HG03045 (cell line): ENCODE results near the gene CCDC171.
"Not testable (repeated sequence)": the region's sequence is repeated elsewhere in the genome, so short reads cannot be mapped to it uniquely, and the experiment has no call there.

Source experiments
- ATAC-seq: cut with Tn5 transposase; IDR thresholded peaks from one replicate; pipeline ENCODE4 v1.9.1; 2021; ENCODE audit warnings: mild to moderate bottlenecking, moderate library complexity; ENCODE audit not compliant: unreplicated experiment

Gene CCDC171

DNA sequence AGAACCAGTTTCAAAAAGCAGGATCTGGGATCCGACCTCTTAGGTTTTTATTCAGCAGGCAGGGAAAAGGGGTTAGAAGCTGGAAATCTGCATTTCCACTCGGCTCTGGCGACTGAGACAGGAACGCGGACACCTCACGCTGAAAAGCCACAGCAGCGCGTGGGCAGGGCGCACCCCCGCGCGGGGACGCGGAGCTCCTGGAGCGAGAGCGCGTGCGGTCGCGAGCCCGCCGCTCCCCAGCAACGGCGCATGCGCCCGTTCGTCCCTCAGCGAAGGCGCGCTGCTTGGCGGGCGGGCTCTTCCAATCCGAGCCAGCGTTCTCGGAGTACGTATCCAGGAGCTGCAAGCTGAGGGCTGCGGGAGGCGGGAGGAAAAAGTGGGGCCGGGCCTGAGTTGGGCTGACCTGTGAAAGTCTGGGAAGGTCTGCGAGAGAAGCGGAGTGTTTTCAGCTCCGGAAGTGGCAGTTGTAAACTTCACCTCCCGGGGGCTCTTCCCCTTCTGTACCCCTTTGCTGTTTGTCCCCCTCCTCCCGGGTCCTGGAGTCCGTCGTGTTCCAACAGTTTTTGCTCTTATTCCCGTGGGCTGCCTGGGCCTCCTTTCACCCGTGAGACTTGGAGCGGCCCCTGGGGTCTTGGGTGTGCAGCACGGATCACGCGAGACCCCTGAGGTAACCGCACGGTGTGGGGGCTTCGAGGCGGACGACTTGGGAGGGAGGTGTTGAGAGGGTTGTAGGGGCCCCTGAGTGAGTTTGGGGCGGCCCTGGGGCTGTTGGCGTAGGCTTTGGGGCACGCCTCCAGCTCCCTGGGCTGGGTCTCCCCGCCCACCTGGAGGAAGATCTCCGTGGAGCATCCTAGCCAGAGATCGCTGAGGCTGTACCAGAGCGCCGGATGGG, at the start of gene CCDC171:
TSS of gene CCDC171 (plus strand) at position 408 of the 892 bp plus-strand sequence. CDS start 11,046 bp downstream, outside the sequence.
- ATAC-seq, result peak; percentile 79

GRCh38 chr9:15505921-15506320, 46.9 kb upstream of the CCDC171 start:
- no peak for ATAC-seq

GRCh38 chr9:15509931-15510788, 42.7 kb upstream of the CCDC171 start:
- peak; percentile 55 for ATAC-seq

DNA sequence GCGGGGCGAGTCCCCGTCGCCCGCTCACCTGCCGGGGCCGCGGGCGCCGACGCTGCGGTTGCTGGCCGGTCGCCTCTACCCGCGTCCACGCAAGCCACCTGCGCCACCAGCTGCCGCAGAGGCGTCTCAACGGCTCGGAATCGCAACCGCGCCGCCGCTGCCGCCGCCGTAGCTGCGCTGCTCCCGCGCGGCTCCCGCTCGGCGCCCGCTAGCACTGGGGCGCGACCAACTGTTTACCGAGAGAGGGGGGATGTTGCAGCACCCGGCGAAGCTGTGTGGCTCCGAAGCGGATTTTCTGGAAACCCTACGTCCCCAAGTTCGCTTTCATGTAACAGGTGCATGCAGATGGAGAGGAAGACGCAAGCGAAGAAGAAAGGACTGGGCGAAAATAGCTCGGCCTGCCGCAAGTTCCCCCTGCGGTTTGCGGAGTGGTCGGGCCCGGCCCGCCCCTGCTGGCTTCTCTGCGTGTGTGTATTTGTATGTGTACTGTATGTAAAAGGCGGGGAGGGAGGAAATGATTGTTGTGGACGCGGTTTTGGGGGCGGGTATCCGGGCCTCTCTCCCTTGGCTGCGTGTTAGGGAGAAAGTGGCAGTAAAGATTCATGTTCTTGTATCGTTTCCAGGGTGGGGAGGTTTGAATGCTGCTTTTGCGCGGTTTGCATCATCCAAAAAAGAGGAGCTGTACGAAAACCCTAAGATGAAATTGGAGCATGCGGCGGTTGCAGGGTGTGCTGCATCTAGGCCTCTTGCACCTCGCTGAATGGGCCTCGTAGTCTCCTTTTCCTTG, 41.9 kb upstream of the CCDC171 start, which contains the start of gene PSIP1:
TSS of gene PSIP1 (minus strand) at position 182 of the 787 bp plus-strand sequence. CDS start 782 bp downstream, outside the sequence.
- peak; percentile 84 for ATAC-seq

- ATAC-seq, result no peak
Observed at GRCh38 chr9:15512204-15512603, 40.6 kb upstream of the CCDC171 start.

DNA sequence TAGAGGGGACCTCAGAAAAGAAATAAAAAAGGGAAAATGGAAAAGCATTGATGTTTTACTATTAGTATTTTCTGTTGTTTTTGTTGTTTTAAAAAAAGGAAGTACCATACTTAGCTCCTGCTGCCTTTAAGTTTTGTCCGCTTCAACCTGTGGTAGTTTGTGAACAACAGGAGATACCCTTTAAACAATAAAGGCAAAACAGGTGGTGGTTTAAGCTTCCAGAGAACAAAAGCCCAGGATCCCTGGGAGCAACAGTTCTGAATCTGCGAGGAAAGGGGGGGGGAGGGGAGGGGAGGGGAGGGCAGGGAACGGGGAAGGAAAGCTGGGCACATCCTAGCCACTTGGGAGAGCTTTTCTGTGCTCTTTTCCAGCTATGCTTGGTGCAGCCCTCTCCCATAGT, 40.0 kb upstream of the CCDC171 start:
- ATAC-seq, result no peak

DNA sequence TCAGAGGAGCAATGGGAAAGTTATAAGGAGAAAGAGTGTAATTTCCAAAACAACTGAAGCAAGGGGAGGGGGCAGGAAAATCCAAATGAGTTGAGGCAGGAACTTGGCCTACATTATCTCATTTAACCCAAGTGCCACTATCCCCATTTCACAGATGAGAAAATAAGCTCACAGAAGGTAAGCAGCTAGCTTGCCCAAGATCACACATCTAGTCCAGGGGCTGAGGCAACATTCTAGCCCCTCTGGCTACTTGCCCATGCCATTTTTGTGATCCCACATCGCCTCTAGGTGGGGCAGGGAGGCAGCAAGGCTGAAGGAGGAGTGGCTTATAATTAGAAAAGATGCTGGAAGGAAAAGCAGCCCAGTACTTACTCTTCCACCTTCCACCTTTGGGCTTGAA, 39.5 kb upstream of the CCDC171 start:
- no peak for ATAC-seq

- no peak for ATAC-seq
Observed at GRCh38 chr9:15519831-15520230, 33.0 kb upstream of the CCDC171 start.

- ATAC-seq, result no peak
Observed at GRCh38 chr9:15521254-15521653, 31.6 kb upstream of the CCDC171 start.

- ATAC-seq, result no peak
Observed at GRCh38 chr9:15522130-15522755, 30.6 kb upstream of the CCDC171 start.

GRCh38 chr9:15524845-15525455, 27.9 kb upstream of the CCDC171 start:
- ATAC-seq, result no peak

GRCh38 chr9:15525958-15526357, 26.9 kb upstream of the CCDC171 start:
- ATAC-seq, result no peak

GRCh38 chr9:15527035-15527434, 25.8 kb upstream of the CCDC171 start:
- not testable (repeated sequence) for ATAC-seq

DNA sequence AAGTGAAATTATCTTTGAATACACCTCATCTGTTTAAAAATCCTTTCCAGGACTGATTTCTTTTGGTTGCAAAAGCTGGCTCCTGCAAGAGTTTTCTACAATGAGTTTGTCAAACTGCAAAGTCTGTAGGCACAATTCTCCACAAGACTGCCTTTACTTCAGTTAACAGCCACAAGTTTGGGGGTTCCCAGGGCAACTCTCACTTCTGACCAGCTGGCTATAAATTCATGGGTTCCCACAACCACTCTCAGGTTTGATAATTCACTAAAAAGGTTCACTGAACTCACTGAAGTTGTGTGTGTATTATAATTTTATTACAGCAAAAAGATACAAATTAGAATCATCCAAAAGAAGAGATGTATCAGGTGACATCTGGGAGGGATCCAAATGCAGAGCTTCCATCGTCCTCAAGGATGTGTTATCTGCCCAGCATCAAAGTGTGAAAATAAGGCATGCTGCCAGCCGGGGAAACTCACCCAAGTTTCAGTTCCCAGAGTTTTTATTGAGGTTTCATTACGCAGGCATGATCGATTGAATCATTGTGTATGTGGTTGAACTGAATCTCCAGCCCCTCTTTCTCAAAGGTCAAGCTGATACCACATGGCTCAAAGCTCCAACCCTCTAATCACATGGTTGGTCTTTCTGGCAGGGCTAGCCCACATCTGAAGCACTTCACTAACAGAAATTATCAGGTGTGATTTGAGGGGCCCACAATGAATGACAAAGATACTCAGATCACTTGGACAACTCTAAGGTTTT, 23.1 kb upstream of the CCDC171 start:
- ATAC-seq, result peak; percentile 71

- ATAC-seq, result peak; percentile 55
Observed at GRCh38 chr9:15531380-15531779, 21.5 kb upstream of the CCDC171 start.

DNA sequence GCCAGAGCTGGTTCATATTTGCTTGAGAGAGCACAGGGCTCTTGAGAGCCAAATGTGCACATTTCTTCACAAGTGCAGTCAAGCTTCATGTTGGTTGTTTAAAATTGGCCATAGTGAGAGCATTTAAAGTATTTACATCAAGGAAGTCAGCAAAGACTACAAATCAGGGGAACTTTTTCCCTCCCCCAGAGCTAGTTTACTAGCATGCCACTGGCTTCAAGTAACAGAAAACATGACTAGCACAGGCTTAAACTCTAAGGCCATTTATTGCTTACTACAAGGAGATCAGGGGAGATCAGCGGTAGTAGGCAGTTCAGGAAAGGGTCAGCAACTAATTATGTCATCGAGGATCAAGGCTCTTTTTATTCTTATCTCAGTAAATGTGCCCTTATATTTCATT, 11.0 kb upstream of the CCDC171 start:
- no peak for ATAC-seq

DNA sequence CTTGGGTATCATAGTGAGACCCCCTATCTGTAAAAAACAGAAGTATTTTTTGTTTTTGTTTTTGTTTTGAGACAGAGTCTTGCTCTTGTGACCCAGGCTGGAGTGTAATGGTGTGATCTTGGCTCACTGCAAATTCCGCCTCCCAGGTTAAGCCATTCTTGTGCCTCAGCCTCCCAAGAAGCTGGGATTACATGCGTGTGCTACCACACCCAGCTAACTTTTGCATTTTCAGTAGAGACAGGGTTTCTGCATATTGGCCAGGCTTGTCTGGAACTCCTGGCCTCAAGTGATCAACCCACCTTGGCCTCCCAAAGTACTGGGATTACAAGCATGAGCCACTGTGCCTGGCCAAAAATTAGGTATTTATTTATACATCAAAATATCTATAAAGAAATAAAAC, 10.2 kb upstream of the CCDC171 start:
- ATAC-seq, result no peak

GRCh38 chr9:15543047-15543813, 9.6 kb upstream of the CCDC171 start:
- no peak for ATAC-seq
